K562 (cell line): ENCODE results near the gene NR1D1. TPM values are rescaled to one million over a fixed set of nuclear protein-coding genes. Genes with fewer than 3 reads are reported as not detected.

Experiments used
- ATF3 ChIP-seq, 2 experiments: fragments of 450-650 bp in 1 of 2; sonication (generic) in 1 of 2; formaldehyde crosslinking in 1 of 2; IDR thresholded peaks in 1 of 2; conservative IDR thresholded peaks in 1 of 2; 2 replicates each; pipeline versions ENCODE4 v1.6.1 to v1.8.1; 2016 to 2023; ENCODE audit warnings: mild to moderate bottlenecking in 2 of 2, moderate library complexity in 2 of 2, inconsistent platforms in 1 of 2, missing genetic modification reagents in 1 of 2
- CHD4 ChIP-seq: fragments of 200-600 bp; sonication (generic); IDR thresholded peaks from 3 replicates; pipeline ENCODE4 v1.6.1; 2012; ENCODE audit warnings: low read depth, mild to moderate bottlenecking, mixed read lengths, low read length, inconsistent platforms; ENCODE audit not compliant: insufficient read depth, insufficient replicate concordance, poor library complexity, severe bottlenecking
- CUX1 ChIP-seq: fragments of 200-800 bp; sonication (Bioruptor generic); IDR thresholded peaks from 2 replicates; pipeline ENCODE4 v1.6.1; 2016; ENCODE audit warnings: missing genetic modification characterization, missing compliant biosample characterization
- DACH1 ChIP-seq: fragments of 450-650 bp; IDR thresholded peaks from 2 replicates; pipeline ENCODE4 v1.6.1; 2018; ENCODE audit not compliant: partially characterized antibody
- KLF1 ChIP-seq: fragments of 450-650 bp; IDR thresholded peaks from 2 replicates; pipeline ENCODE4 v1.6.1; 2016; ENCODE audit warnings: missing genetic modification characterization, missing compliant biosample characterization
- PHF8 ChIP-seq: fragments of 200-600 bp; sonication (generic); IDR thresholded peaks from 2 replicates; pipeline ENCODE4 v1.6.1; 2012; ENCODE audit warnings: mixed run types, mild to moderate bottlenecking, inconsistent platforms, low read length, moderate library complexity, borderline replicate concordance
- POU5F1 ChIP-seq: fragments of 150-350 bp; IDR thresholded peaks from 2 replicates; pipeline ENCODE4 v1.6.1; 2014; ENCODE audit warnings: borderline replicate concordance, low read length, low read depth, mild to moderate bottlenecking; ENCODE audit not compliant: partially characterized antibody
- PRMT5 ChIP-seq: sonication (generic); formaldehyde crosslinking; IDR thresholded peaks from 2 replicates; pipeline ENCODE4 v1.5.0; 2020; ENCODE audit warnings: missing genetic modification reagents
- SMARCA5 ChIP-seq: fragments of 450-650 bp; IDR thresholded peaks from 2 replicates; pipeline ENCODE4 v1.6.1; 2016
- SUPT5H ChIP-seq: fragments of 450-650 bp; IDR thresholded peaks from 2 replicates; pipeline ENCODE4 v1.6.1; 2016
- TEAD4 ChIP-seq, 2 experiments: sonication (generic) in 1 of 2; formaldehyde crosslinking in 1 of 2; IDR thresholded peaks; 2 replicates each; pipeline versions ENCODE4 v1.6.1 to v1.8.0; 2012 to 2022; ENCODE audit warnings: borderline replicate concordance in 1 of 2, inconsistent platforms in 1 of 2, low read length in 1 of 2, mild to moderate bottlenecking in 1 of 2, missing genetic modification reagents in 1 of 2
- TSHZ1 ChIP-seq: fragments of 250-450 bp; sonication (Bioruptor Pico); IDR thresholded peaks from 2 replicates; pipeline ENCODE4 v1.4.0; 2020; ENCODE audit warnings: mild to moderate bottlenecking, moderate library complexity
- U2AF2 ChIP-seq: fragments of 200-400 bp; formaldehyde crosslinking; optimal IDR thresholded peaks from 2 replicates; pipeline ENCODE3; 2017; ENCODE audit warnings: low read depth, mild to moderate bottlenecking, low read length
- ZNF124 ChIP-seq: sonication (generic); formaldehyde crosslinking; IDR thresholded peaks from 2 replicates; pipeline ENCODE4 v1.8.1; 2022; ENCODE audit warnings: missing genetic modification reagents
- ZNF232 ChIP-seq: sonication (generic); formaldehyde crosslinking; IDR thresholded peaks from 2 replicates; pipeline ENCODE4 v1.8.0; 2022; ENCODE audit warnings: mild to moderate bottlenecking, missing genetic modification reagents
- ZNF583 ChIP-seq: fragments of 250-450 bp; sonication (Bioruptor Pico); IDR thresholded peaks from 2 replicates; pipeline ENCODE4 v1.4.0; 2020
- ZNF778 ChIP-seq: fragments of 450-650 bp; formaldehyde crosslinking; IDR thresholded peaks from 2 replicates; pipeline ENCODE4 v1.4.0; 2020; ENCODE audit warnings: mild to moderate bottlenecking, moderate library complexity
- polyA plus RNA-seq, 8 experiments: library from polyadenylated mRNA; depleted of rRNA in 4 of 8; stranded (reverse) in 5 of 8; unstranded in 3 of 8; fragments of >200 nt; fragmentation: Nextera tagmentation in 2 of 8; fragmentation: Illumina TruSeq in 1 of 8; extraction: Ambion mirVana in 2 of 8; extraction: Trizol in 1 of 8; gene quantifications; 2 replicates each; pipeline versions ENCODE4 v1.2.1 to v1.2.3, GENCODE V29; 2011 to 2014; ENCODE audit warnings: inconsistent platforms in 1 of 8, missing spikeins in 1 of 8
- total RNA-seq, 7 experiments: library from RNA; depleted of rRNA in 6 of 7; stranded (reverse); fragments of >200 nt in 6 of 7; fragmentation: Illumina TruSeq in 2 of 7; extraction: Trizol in 2 of 7; gene quantifications; 2 replicates each; pipeline versions ENCODE4 v1.2.1 to v1.2.3, GENCODE V29; 2011 to 2021; ENCODE audit warnings: low replicate concordance in 1 of 7

Gene NR1D1
- total and polyA plus RNA-seq, 9 of the 15 experiments (the other 6 are each of a cell fraction or from before 2014, with no cell fraction given), result 0.25 to 7.7 (median 0.65) TPM

GRCh38 chr17:40122999-40123810, 22.8 kb upstream of the NR1D1 start (continued):
- TF ChIP-seq DACH1 (no peak), SUPT5H (peak; percentile 57), ZNF778 (CRISPR knock-in tag) (no peak), POU5F1 (no peak), ZNF583 (CRISPR knock-in tag) (no peak), ZNF124 (CRISPR knock-in tag) (no peak), SMARCA5 (no peak), ZNF232 (CRISPR knock-in tag) (no peak), CUX1 (CRISPR knock-in tag) (no peak), PHF8 (no peak; the same call in 1 of the 2 replicates), ATF3 (IDR thresholded peaks at IDR 0.05) (no peak), ATF3 (CRISPR knock-in tag; conservative IDR thresholded peaks at IDR 0.05) (no peak), KLF1 (tag) (no peak), U2AF2 (no peak), CHD4 (no peak), TSHZ1 (CRISPR knock-in tag) (no peak), PRMT5 (CRISPR knock-in tag) (no peak), TEAD4 (IDR thresholded peaks at IDR 0.05; ENCODE audit: low read length) (no peak), TEAD4 (CRISPR knock-in tag; IDR thresholded peaks at IDR 0.05; ENCODE audit: borderline replicate concordance) (no peak)
